HepG2 (cell line): ENCODE results near the gene NRP1. TPM values are rescaled to one million over a fixed set of nuclear protein-coding genes. Genes with fewer than 3 reads are reported as not detected.

Experiments
- ATAC-seq: fragments of 200-7000 bp; cut with Tn5 transposase; 3 replicates; pipeline ENCODE4 v1.9.1; 2020; ENCODE audit warnings: mild to moderate bottlenecking, moderate library complexity
- BruUV-seq: library from RNA; stranded (reverse); fragments of 400-500 nt; replicated peaks from 2 replicates; lab custom pipeline; 2021; lab: Mats Ljungman, UMichigan
- CTCF ChIA-PET: fragments of 300-600 bp; formaldehyde crosslinking; extraction: SDS; loops from one replicate; lab custom pipeline; 2021; ENCODE audit warnings: low total read pairs, inconsistent platforms, low intra/inter-chr PET ratio; lab: Yijun Ruan, JAX
- POLR2A ChIA-PET: fragments of 350-600 bp; sonication (Branson Sonifier 250); formaldehyde crosslinking; loops from one replicate; lab custom pipeline; 2020; ENCODE audit warnings: antibody characterized with exemption, inconsistent platforms; lab: Yijun Ruan, JAX
- DNase-seq: peaks from one replicate; pipeline ENCODE4 v3.0.0-alpha.2; 2015; ENCODE audit warnings: low spot score
- FAIRE-seq: peaks from 3 replicates; lab custom pipeline; 2011; peaks lifted over from hg19 to GRCh38; lab: Jason Lieb, UNC
- H2AFZ ChIP-seq: one replicate; pipeline ENCODE4 v1.6.1; 2011; ENCODE audit warnings: low read length, inconsistent platforms
- H3K27ac ChIP-seq: fragments of 300-600 bp; 3 replicates; pipeline ENCODE4 v1.8.0; 2011; ENCODE audit warnings: mixed run types, mild to moderate bottlenecking, mixed read lengths, low read length, inconsistent platforms; ENCODE audit not compliant: insufficient read depth; ENCODE audit errors: extremely low read length
- H3K27me3 ChIP-seq, 2 experiments: fragments of 200-600 bp in 1 of 2; 2 replicates in 1 of 2; 3 replicates in 1 of 2; pipeline versions ENCODE4 v1.6.0 to v1.8.0; 2011; ENCODE audit warnings: low read length in 2 of 2, mild to moderate bottlenecking in 2 of 2, moderate library complexity in 2 of 2, inconsistent platforms in 1 of 2; ENCODE audit not compliant: insufficient read depth in 2 of 2, control insufficient read depth in 1 of 2
- H3K36me3 ChIP-seq, 2 experiments: fragments of 200-600 bp in 1 of 2; replicated peaks in 1 of 2; 2 replicates in 1 of 2; 3 replicates in 1 of 2; pipeline versions ENCODE4 v1.5.1 to v1.8.0; 2011; ENCODE audit warnings: low read length in 2 of 2, inconsistent platforms in 1 of 2; ENCODE audit not compliant: insufficient read depth in 2 of 2, control insufficient read depth in 1 of 2
- H3K4me1 ChIP-seq: 2 replicates; pipeline ENCODE4 v1.5.1; 2012; ENCODE audit warnings: low read length, inconsistent platforms; ENCODE audit not compliant: insufficient read depth
- H3K4me2 ChIP-seq: 2 replicates; pipeline ENCODE4 v1.6.0; 2011; ENCODE audit warnings: low read depth, low read length, inconsistent platforms
- H3K4me3 ChIP-seq, 3 experiments: fragments of 200-600 bp in 1 of 3; sonication (generic), shearing (Covaris generic) in 1 of 3; replicated peaks in 1 of 3; 2 replicates each; pipeline ENCODE4 v1.5.1; 2011 to 2016; ENCODE audit warnings: low read length in 3 of 3, inconsistent platforms in 2 of 3, low read depth in 2 of 3, mild to moderate bottlenecking in 2 of 3, control low read depth in 1 of 3, mixed read lengths in 1 of 3; ENCODE audit not compliant: insufficient read depth in 1 of 3
- H3K79me2 ChIP-seq: one replicate; pipeline ENCODE4 v1.6.1; 2011; ENCODE audit warnings: low read length, inconsistent platforms; ENCODE audit not compliant: insufficient read depth
- H3K9ac ChIP-seq: 2 replicates; pipeline ENCODE4 v1.6.0; 2011; ENCODE audit warnings: mild to moderate bottlenecking, low read depth, low read length, inconsistent platforms; ENCODE audit not compliant: insufficient read depth
- H3K9me3 ChIP-seq: 2 replicates; pipeline ENCODE4 v1.5.1; 2012; ENCODE audit warnings: mild to moderate bottlenecking, low read length
- H4K20me1 ChIP-seq: 2 replicates; pipeline ENCODE4 v1.6.0; 2011; ENCODE audit warnings: inconsistent platforms, mild to moderate bottlenecking, low read length, moderate library complexity; ENCODE audit not compliant: insufficient read depth
- HOXA3 ChIP-seq: sonication (generic); formaldehyde crosslinking; IDR thresholded peaks from 2 replicates; pipeline ENCODE4 v1.5.0; 2020; ENCODE audit warnings: missing genetic modification reagents
- KLF11 ChIP-seq: IDR thresholded peaks from 2 replicates; pipeline ENCODE4 v1.6.1; 2016; ENCODE audit warnings: missing compliant biosample characterization
- KLF6 ChIP-seq: IDR thresholded peaks from 2 replicates; pipeline ENCODE4 v1.8.0; 2016; ENCODE audit warnings: missing biosample characterization, missing genetic modification reagents
- NFE2 ChIP-seq: sonication (generic); formaldehyde crosslinking; IDR thresholded peaks from 2 replicates; pipeline ENCODE4 v1.4.0; 2020; ENCODE audit warnings: missing genetic modification reagents
- NR2F1 ChIP-seq, 2 experiments: fragments of 450-650 bp in 1 of 2; formaldehyde crosslinking in 1 of 2; IDR thresholded peaks; 2 replicates each; pipeline versions ENCODE4 v1.5.0 to v1.6.1; 2016 to 2020; ENCODE audit warnings: mild to moderate bottlenecking in 1 of 2, missing compliant biosample characterization in 1 of 2, missing genetic modification reagents in 1 of 2, moderate library complexity in 1 of 2
- PITX1 ChIP-seq: sonication (generic); formaldehyde crosslinking; IDR thresholded peaks from 2 replicates; pipeline ENCODE4 v1.5.1; 2020; ENCODE audit warnings: mild to moderate bottlenecking, missing genetic modification reagents
- ZMYM4 ChIP-seq: sonication (generic); formaldehyde crosslinking; IDR thresholded peaks from 2 replicates; pipeline ENCODE4 v1.8.1; 2023; ENCODE audit warnings: mild to moderate bottlenecking, missing genetic modification reagents
- ZNF264 ChIP-seq: sonication (generic); formaldehyde crosslinking; IDR thresholded peaks from 2 replicates; pipeline ENCODE4 v1.4.0; 2020; ENCODE audit warnings: missing genetic modification reagents
- ZNF329 ChIP-seq: sonication (generic); formaldehyde crosslinking; IDR thresholded peaks from 2 replicates; pipeline ENCODE4 v1.9.0; 2021; ENCODE audit warnings: low read depth, mild to moderate bottlenecking, missing genetic modification reagents
- ZNF629 ChIP-seq: sonication (generic); formaldehyde crosslinking; conservative IDR thresholded peaks from 2 replicates; pipeline ENCODE4 v1.5.0; 2020; ENCODE audit warnings: missing genetic modification reagents
- WGBS: methylation state at CpG from one replicate; pipeline ENCODE4 v1.1.6; 2017; ENCODE audit warnings: low lambda C conversion rate; 5-methylcytosine and 5-hydroxymethylcytosine counted together
- in situ Hi-C: cut with HindIII; loops from 2 replicates; pipeline ENCODE4 v1.10.0; 2017; ENCODE audit warnings: low pct_unique_long_range_greater_than_20kb; ENCODE audit not compliant: extremely low pct_ligation_motif_present
- intact Hi-C: fragments of 100-400 bp; cut with micrococcal nuclease; formaldehyde crosslinking; loops from one replicate; pipeline ENCODE4 v1.10.0; 2022; ENCODE audit not compliant: unreplicated experiment
- polyA plus RNA-seq, 8 experiments: library from polyadenylated mRNA; depleted of rRNA in 3 of 8; stranded (reverse) in 7 of 8; unstranded in 1 of 8; fragments of >200 nt; fragmentation: Illumina TruSeq in 4 of 8; extraction: Trizol in 4 of 8; gene quantifications; 2 replicates each; pipeline versions ENCODE4 v1.2.1 to v1.2.3, GENCODE V29; 2011 to 2016; ENCODE audit warnings: low read depth in 4 of 8, missing spikeins in 1 of 8, mixed read lengths in 1 of 8; ENCODE audit not compliant: insufficient read depth in 1 of 8
- total RNA-seq, 5 experiments: library from RNA; depleted of rRNA; stranded (reverse); fragments of >200 nt; fragmentation: Illumina TruSeq; extraction: Trizol; gene quantifications; 2 replicates each; pipeline ENCODE4 v1.2.3, GENCODE V29; 2016; ENCODE audit warnings: low read depth in 1 of 5
- TF ChIP-seq, protein P1 (sequence below): sonication (generic); formaldehyde crosslinking; IDR thresholded peaks from 2 replicates; pipeline ENCODE4; 2020; ENCODE audit warnings: missing genetic modification reagents, mild to moderate bottlenecking, borderline replicate concordance
- TF ChIP-seq, protein P2 (sequence below): IDR thresholded peaks from 2 replicates; pipeline ENCODE4 v1.6.1; 2016; ENCODE audit warnings: low read depth, missing genetic modification reagents, missing compliant biosample characterization
- TF ChIP-seq, protein P3 (sequence below): sonication (generic); formaldehyde crosslinking; conservative IDR thresholded peaks from 2 replicates; pipeline ENCODE4 v1.4.0; 2020; ENCODE audit warnings: mild to moderate bottlenecking, missing genetic modification reagents, moderate library complexity

The NRP1 gene
- total and polyA plus RNA-seq, 2 of the 13 experiments (the other 11 are each of a cell fraction or from before 2014, with no cell fraction given): 5.3 to 5.8 TPM

DNA sequence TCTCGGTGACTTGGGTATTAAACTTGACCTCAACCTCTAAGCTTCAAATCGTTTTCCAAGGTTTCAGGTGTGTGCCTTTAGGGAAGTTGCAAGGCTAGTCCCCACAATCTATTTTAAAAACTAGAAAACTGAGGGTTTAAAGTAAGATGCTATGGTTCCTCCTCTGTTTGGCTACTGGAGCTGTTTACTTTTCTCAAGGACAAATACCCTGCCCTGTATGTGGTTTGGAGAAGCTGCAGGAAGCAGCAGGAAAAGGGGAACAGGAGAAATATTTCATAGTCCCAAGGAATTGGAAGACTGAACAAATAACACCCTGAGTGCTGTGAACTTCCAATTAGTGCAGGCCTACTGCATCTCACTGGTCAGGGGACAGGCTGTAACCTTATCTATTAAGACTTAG, 135.9 kb downstream of the NRP1 start:
- no peaks in the 10 kb centered on the region for H3K9me3 ChIP-seq
- H3K4me1 ChIP-seq: peaks cover 67% of the 10 kb centered on the region
- no TSS peak for BruUV-seq
- no peak overlapping the region; the same call in 1 of the 2 replicates for H3K9ac ChIP-seq
- in situ Hi-C loops: loop anchor here (5.0 kb wide), 1 partner anchor 309 kb away; no protein-coding TSS in a partner anchor
- H4K20me1 ChIP-seq: no peaks in the 10 kb centered on the region
- DNase-seq: peak; percentile 30
- H3K36me3 ChIP-seq: peaks cover 0 to 2% of the 10 kb centered on the region in 2 experiments; a peak in 1 of 5 replicates
- H3K4me3 ChIP-seq: no peak overlapping the region
- WGBS: 48% methylated on average over 2 of the region's 2 CpGs
- POLR2A ChIA-PET: interaction anchor here (0.7 kb wide), 1 partner anchor 136 kb away, joined by 3 read pairs; the partner anchor contains the start of gene NRP1
- peak overlapping the region; percentile 9; the same call in 1 of the 2 replicates for H3K4me2 ChIP-seq
- FAIRE-seq: no peak
- H3K27ac ChIP-seq: peak overlapping the region; percentile 49
- CTCF ChIA-PET: no interaction called here
- intact Hi-C loops: loop anchor here (5.0 to 10.0 kb wide), 4 partner anchors 109 to 926 kb away; no protein-coding TSS in a partner anchor
- no peaks in the 10 kb centered on the region for H3K79me2 ChIP-seq
- H3K27me3 ChIP-seq: no peaks in the 10 kb centered on the region
- no peak overlapping the region for H2AFZ ChIP-seq
- no peak for ATAC-seq
- no peak for TF ChIP-seq ZNF264 (CRISPR knock-in tag)
- no peak for TF ChIP-seq KLF6
- TF ChIP-seq ZNF629 (CRISPR knock-in tag): no peak
- no peak for TF ChIP-seq HOXA3 (CRISPR knock-in tag)
- TF ChIP-seq NR2F1 (CRISPR knock-in tag; IDR thresholded peaks at IDR 0.05): 0 out of 4 replicates have a peak, but pooled peaks of 1 of the 2 experiments have one; percentile 18
- TF ChIP-seq NFE2 (CRISPR knock-in tag): no peak
- no peak for TF ChIP-seq ZNF329 (CRISPR knock-in tag)
- TF ChIP-seq, protein P1, sequence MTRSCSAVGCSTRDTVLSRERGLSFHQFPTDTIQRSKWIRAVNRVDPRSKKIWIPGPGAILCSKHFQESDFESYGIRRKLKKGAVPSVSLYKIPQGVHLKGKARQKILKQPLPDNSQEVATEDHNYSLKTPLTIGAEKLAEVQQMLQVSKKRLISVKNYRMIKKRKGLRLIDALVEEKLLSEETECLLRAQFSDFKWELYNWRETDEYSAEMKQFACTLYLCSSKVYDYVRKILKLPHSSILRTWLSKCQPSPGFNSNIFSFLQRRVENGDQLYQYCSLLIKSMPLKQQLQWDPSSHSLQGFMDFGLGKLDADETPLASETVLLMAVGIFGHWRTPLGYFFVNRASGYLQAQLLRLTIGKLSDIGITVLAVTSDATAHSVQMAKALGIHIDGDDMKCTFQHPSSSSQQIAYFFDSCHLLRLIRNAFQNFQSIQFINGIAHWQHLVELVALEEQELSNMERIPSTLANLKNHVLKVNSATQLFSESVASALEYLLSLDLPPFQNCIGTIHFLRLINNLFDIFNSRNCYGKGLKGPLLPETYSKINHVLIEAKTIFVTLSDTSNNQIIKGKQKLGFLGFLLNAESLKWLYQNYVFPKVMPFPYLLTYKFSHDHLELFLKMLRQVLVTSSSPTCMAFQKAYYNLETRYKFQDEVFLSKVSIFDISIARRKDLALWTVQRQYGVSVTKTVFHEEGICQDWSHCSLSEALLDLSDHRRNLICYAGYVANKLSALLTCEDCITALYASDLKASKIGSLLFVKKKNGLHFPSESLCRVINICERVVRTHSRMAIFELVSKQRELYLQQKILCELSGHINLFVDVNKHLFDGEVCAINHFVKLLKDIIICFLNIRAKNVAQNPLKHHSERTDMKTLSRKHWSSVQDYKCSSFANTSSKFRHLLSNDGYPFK (CRISPR knock-in tag): no peak
- TF ChIP-seq ZMYM4 (CRISPR knock-in tag): 0 out of 2 replicates have a peak, but pooled peaks have one; percentile 41
- TF ChIP-seq KLF11 (CRISPR knock-in tag): no peak
- TF ChIP-seq, protein P2, sequence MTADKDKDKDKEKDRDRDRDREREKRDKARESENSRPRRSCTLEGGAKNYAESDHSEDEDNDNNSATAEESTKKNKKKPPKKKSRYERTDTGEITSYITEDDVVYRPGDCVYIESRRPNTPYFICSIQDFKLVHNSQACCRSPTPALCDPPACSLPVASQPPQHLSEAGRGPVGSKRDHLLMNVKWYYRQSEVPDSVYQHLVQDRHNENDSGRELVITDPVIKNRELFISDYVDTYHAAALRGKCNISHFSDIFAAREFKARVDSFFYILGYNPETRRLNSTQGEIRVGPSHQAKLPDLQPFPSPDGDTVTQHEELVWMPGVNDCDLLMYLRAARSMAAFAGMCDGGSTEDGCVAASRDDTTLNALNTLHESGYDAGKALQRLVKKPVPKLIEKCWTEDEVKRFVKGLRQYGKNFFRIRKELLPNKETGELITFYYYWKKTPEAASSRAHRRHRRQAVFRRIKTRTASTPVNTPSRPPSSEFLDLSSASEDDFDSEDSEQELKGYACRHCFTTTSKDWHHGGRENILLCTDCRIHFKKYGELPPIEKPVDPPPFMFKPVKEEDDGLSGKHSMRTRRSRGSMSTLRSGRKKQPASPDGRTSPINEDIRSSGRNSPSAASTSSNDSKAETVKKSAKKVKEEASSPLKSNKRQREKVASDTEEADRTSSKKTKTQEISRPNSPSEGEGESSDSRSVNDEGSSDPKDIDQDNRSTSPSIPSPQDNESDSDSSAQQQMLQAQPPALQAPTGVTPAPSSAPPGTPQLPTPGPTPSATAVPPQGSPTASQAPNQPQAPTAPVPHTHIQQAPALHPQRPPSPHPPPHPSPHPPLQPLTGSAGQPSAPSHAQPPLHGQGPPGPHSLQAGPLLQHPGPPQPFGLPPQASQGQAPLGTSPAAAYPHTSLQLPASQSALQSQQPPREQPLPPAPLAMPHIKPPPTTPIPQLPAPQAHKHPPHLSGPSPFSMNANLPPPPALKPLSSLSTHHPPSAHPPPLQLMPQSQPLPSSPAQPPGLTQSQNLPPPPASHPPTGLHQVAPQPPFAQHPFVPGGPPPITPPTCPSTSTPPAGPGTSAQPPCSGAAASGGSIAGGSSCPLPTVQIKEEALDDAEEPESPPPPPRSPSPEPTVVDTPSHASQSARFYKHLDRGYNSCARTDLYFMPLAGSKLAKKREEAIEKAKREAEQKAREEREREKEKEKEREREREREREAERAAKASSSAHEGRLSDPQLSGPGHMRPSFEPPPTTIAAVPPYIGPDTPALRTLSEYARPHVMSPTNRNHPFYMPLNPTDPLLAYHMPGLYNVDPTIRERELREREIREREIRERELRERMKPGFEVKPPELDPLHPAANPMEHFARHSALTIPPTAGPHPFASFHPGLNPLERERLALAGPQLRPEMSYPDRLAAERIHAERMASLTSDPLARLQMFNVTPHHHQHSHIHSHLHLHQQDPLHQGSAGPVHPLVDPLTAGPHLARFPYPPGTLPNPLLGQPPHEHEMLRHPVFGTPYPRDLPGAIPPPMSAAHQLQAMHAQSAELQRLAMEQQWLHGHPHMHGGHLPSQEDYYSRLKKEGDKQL (CRISPR knock-in tag): no peak
- TF ChIP-seq, protein P3, sequence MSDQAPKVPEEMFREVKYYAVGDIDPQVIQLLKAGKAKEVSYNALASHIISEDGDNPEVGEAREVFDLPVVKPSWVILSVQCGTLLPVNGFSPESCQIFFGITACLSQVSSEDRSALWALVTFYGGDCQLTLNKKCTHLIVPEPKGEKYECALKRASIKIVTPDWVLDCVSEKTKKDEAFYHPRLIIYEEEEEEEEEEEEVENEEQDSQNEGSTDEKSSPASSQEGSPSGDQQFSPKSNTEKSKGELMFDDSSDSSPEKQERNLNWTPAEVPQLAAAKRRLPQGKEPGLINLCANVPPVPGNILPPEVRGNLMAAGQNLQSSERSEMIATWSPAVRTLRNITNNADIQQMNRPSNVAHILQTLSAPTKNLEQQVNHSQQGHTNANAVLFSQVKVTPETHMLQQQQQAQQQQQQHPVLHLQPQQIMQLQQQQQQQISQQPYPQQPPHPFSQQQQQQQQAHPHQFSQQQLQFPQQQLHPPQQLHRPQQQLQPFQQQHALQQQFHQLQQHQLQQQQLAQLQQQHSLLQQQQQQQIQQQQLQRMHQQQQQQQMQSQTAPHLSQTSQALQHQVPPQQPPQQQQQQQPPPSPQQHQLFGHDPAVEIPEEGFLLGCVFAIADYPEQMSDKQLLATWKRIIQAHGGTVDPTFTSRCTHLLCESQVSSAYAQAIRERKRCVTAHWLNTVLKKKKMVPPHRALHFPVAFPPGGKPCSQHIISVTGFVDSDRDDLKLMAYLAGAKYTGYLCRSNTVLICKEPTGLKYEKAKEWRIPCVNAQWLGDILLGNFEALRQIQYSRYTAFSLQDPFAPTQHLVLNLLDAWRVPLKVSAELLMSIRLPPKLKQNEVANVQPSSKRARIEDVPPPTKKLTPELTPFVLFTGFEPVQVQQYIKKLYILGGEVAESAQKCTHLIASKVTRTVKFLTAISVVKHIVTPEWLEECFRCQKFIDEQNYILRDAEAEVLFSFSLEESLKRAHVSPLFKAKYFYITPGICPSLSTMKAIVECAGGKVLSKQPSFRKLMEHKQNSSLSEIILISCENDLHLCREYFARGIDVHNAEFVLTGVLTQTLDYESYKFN: peak; percentile 37; the same call in 1 of the 2 replicates
- no peak for TF ChIP-seq PITX1
